Activated CD8-positive, alpha-beta T cell treated with anti-CD3 and anti-CD28 coated beads for 36 hours (primary cell): ENCODE results near the gene FYN. TPM values are rescaled to one million over a fixed set of nuclear protein-coding genes. Genes with fewer than 3 reads are reported as not detected.

ENCODE experiments used
- ATAC-seq: fragments of 200-7000 bp; cut with Tn5 transposase; one replicate; pipeline ENCODE4 v1.10.0; 2021; ENCODE audit warnings: mild to moderate bottlenecking, moderate library complexity
- CTCF ChIA-PET: fragments of 350-600 bp; sonication (Branson Sonifier 250); formaldehyde crosslinking; loops from one replicate; lab custom pipeline; 2021; ENCODE audit warnings: antibody characterized with exemption; lab: Charles Lee
- POLR2A ChIA-PET: fragments of 350-600 bp; sonication (Branson Sonifier 250); formaldehyde crosslinking; loops from one replicate; lab custom pipeline; 2021; ENCODE audit warnings: antibody characterized with exemption; lab: Charles Lee
- DNase-seq: peaks from one replicate; pipeline ENCODE4 v3.0.0-alpha.2; 2020
- H3K27ac Mint-ChIP-seq: one replicate; pipeline ENCODE4 v1.8.0; 2021; ENCODE audit warnings: mild to moderate bottlenecking, mixed read lengths
- H3K27me3 Mint-ChIP-seq: one replicate; pipeline ENCODE4 v1.8.0; 2021; ENCODE audit warnings: mixed read lengths
- H3K36me3 Mint-ChIP-seq: one replicate; pipeline ENCODE4 v1.8.0; 2021; ENCODE audit warnings: low read depth, mixed read lengths
- H3K4me1 Mint-ChIP-seq: one replicate; pipeline ENCODE4 v1.8.0; 2021; ENCODE audit warnings: low read depth, mixed read lengths
- H3K4me3 Mint-ChIP-seq: one replicate; pipeline ENCODE4 v1.8.0; 2021; ENCODE audit warnings: mild to moderate bottlenecking, moderate library complexity, mixed read lengths
- H3K9me3 Mint-ChIP-seq: one replicate; pipeline ENCODE4 v1.8.0; 2021; ENCODE audit warnings: mixed read lengths
- CTCF ChIP-seq: fragments of 200-600 bp; IDR thresholded peaks from one replicate; pipeline ENCODE4 v1.8.0; 2022; ENCODE audit warnings: antibody characterized with exemption, mild to moderate bottlenecking
- intact Hi-C: fragments of 100-400 bp; cut with micrococcal nuclease; formaldehyde crosslinking; loops from one replicate; pipeline ENCODE4 v1.10.0; 2022
- total RNA-seq, 2 experiments: library from RNA; stranded (reverse); gene quantifications; one replicate each; pipeline ENCODE4 v1.2.3, GENCODE V29; 2021

FYN gene
- total RNA-seq, 2 experiments from 2014 or later, result 384 to 386 TPM

- H3K36me3 Mint-ChIP-seq, result peaks cover 84% of the 10 kb centered on the region
- H3K9me3 Mint-ChIP-seq, result no peaks in the 10 kb centered on the region
- ChIA-PET POLR2A (interaction anchor here (1.9 kb wide), 1 partner anchor 9 kb away, joined by 6 read pairs; no protein-coding TSS in a partner anchor), CTCF (interaction anchor here (1.1 to 1.8 kb wide), 2 partner anchors 351 to 433 kb away, joined by 3 to 4 read pairs; a partner anchor contains a TSS)
- DNase-seq (no peak), ATAC-seq (peak; percentile 19)
- peak overlapping the region; percentile 74 for H3K27ac Mint-ChIP-seq
- peaks cover 48% of the 10 kb centered on the region for H3K4me1 Mint-ChIP-seq
- TF ChIP-seq CTCF, result no peak
- H3K27me3 Mint-ChIP-seq, result no peaks in the 10 kb centered on the region
- intact Hi-C loops, result no loop called here
- H3K4me3 Mint-ChIP-seq, result no peak overlapping the region
Observed at GRCh38 chr6:111692327-111693164, 180.7 kb downstream of the FYN start.

DNA sequence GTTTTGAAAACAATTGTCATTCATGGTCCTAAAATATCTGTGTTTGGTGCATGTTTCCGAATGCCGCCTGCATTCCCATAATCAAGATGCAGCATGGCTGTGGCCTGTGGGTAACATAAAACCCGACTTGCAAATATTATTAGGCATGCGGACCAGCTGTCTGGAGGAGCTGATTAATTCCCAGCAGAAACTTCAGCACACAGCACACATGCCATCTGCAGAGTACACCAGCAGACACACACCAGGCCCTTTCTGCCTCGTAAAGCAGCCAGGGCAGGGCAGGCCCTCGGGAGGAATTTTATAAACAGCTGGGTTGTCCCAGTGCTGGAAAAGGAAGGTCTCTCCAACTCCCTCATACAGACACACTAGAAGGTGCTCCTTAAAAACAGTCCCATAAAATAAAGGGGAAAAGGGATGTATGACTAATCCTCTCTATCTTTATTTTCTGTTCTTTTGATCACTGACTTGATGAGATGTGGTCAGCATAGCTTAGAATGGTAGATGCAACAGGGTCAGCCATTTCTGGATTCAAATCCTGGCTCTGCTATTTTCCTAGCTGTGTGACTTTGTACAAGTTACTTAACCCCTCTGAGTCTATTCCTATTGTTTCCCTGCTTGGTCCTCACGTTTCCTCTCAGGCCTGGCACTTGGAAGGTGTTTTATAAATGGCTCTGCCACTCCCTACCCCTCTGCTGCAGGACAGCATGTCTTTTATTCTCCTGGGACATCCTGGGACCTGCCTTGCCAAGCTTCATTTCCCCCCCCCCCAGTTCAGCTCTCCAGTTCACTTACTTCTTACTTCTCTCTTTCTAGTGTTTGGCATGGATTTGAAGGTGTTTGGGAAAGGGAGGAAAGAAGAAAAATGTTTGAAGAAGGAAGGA is 181.7 kb downstream of the FYN start:
- Mint-ChIP-seq H3K9me3 (no peaks in the 10 kb centered on the region), H3K36me3 (peaks cover 83% of the 10 kb centered on the region), H3K27ac (peak overlapping the region; percentile 39), H3K4me3 (no peak overlapping the region), H3K4me1 (peaks cover 53% of the 10 kb centered on the region), H3K27me3 (no peaks in the 10 kb centered on the region)
- intact Hi-C loops, result no loop called here
- no peak for TF ChIP-seq CTCF
- POLR2A ChIA-PET, result no interaction called here
- ATAC-seq (no peak), DNase-seq (no peak)
- CTCF ChIA-PET, result interaction anchor here (1.8 to 2.1 kb wide), 2 partner anchors 8 to 16 kb away, joined by 6 to 8 read pairs; no protein-coding TSS in a partner anchor

DNA sequence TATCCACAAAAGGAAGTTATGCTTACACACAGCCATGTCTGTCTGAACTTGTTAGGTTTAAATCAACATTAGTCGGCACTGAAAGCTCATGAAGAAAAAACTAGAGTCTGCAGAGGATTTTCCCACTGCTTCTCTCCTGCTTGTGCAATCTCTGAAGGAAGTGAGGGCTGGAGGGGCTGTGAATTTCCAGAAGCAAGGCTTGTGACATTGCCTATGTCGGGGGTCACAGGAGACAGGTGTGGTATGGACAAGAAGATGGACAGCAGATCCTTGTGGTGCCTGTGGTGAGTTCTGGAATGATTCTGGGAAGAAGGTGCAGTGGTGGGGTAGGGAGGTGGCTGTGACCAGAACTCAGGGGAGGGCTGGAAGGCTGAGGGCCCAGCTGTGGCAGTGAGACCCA is 183.3 kb downstream of the FYN start:
- DNase-seq (no peak), ATAC-seq (no peak)
- no peaks in the 10 kb centered on the region for H3K9me3 Mint-ChIP-seq
- ChIA-PET CTCF (interaction anchor here (1.4 to 2.1 kb wide), 2 partner anchors 10 to 13 kb away, joined by 4 to 8 read pairs; no protein-coding TSS in a partner anchor), POLR2A (no interaction called here)
- peaks cover 85% of the 10 kb centered on the region for H3K36me3 Mint-ChIP-seq
- peak overlapping the region; percentile 53 for H3K27ac Mint-ChIP-seq
- H3K27me3 Mint-ChIP-seq, result no peaks in the 10 kb centered on the region
- intact Hi-C loops, result no loop called here
- TF ChIP-seq CTCF, result no peak
- H3K4me3 Mint-ChIP-seq, result no peak overlapping the region
- peaks cover 61% of the 10 kb centered on the region for H3K4me1 Mint-ChIP-seq

DNA sequence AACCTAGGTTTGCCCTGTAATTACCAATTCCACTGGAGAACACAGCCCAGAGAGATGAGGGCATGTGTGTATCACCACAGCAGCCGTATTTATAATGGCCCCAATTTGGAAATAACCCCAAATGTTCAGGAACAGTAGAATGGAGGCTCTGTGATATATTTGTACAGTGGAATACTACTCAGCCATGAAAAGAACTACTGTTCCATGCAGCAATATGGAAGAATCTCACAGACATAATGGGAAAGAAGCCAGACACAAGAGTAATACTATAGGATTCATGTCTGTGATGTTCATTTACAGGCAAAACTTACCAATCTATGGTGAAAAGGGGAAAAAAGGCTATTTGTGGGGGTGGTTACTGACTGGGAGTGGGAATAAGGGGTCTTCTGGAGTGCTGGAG is 183.8 kb downstream of the FYN start:
- Mint-ChIP-seq H3K36me3 (peaks cover 85% of the 10 kb centered on the region), H3K4me1 (peaks cover 61% of the 10 kb centered on the region), H3K27ac (peak overlapping the region; percentile 53), H3K27me3 (no peaks in the 10 kb centered on the region), H3K9me3 (no peaks in the 10 kb centered on the region), H3K4me3 (no peak overlapping the region)
- POLR2A ChIA-PET, result no interaction called here
- no peak for DNase-seq
- CTCF ChIA-PET, result interaction anchor here (1.4 kb wide), 1 partner anchor 13 kb away, joined by 4 read pairs; no protein-coding TSS in a partner anchor
- intact Hi-C loops, result no loop called here
- TF ChIP-seq CTCF, result no peak
- ATAC-seq, result no peak
